ENCODE data around the gene CAMK2N1. TPM values are rescaled to one million over a fixed set of nuclear protein-coding genes. Genes with fewer than 3 reads are reported as not detected.

Gene CAMK2N1
- polyA plus RNA-seq (2011; rRNA removed) (38.9 and 49.7 TPM in 2 replicates), polyA plus RNA-seq (2017; fragmentation: RNase III; extraction: RNeasy Plus Mini Kit Qiagen cat#74134 plus additional on column Dnase treatment) (35.8 to 56.4 TPM (median 55.1 TPM) in 3 replicates), polyA minus RNA-seq (2011; rRNA and poly(A)+ RNA removed) (11.5 and 12.5 TPM in 2 replicates)
- 17.8 and 19.6 TPM in 2 replicates for polyA plus RNA-seq (2012; cell fraction: cytosol; rRNA removed)
- 4.7 and 5.6 TPM in 2 replicates for polyA plus RNA-seq (2012; cell fraction: nucleus; rRNA removed)

DNA sequence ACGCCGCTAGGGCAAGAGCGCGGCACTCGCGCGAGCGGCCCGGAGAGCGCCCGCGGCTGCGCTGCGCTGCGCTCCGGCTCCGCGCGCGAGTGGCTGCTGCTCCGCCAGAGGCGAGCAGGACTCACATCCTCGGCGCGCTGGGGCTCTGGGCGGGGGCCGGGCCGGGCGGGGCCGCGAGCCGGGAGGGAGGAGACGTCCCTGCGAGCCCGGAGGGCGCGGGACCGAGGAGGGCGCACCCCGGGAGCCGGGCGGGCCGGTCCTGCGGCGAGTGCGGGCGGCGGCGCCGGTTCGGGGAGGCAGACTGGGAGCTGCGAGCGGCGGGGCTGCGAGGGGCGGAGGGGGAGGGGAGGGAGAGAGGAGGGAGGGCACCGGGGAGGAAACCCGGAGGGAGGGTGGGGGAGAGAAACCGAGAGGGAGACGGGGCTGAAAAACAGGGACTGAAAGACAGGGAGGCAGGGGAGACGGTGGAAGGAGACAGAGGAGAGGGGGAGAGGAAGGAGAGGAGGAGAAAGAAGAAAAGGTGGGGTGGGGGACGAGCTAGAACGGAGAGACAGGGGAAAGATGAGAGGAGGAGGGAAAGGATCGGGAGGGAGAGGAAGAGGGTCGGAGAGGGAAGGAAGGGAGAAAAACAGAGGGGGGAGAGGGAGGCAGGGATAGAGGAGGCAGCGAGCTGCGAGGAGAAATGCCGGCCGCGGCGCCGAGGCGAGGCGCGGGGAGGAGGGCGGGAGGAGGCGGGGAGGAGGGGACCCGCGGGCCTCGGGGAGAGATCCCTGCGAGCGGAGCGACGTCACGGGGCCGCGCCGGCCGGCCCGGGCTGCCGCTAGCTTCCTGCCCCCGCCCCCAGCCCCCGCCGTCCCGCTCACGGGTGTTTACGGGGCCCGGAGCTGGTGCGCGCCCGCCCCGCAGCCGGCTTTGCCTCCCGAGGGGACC lies at the start of gene CAMK2N1:
CAMK2N1 (minus strand) TSS at position 684 of the 930 bp plus-strand sequence. CDS start 831 bp downstream, outside the sequence.
- H3K4me3 ChIP-seq = peak within 1 kb of the TSS; percentile 95
- TF ChIP-seq PHF8 (IDR thresholded peaks at IDR 0.05; ENCODE audit: borderline replicate concordance, low read depth) = no peak
- TF ChIP-seq, protein P1, sequence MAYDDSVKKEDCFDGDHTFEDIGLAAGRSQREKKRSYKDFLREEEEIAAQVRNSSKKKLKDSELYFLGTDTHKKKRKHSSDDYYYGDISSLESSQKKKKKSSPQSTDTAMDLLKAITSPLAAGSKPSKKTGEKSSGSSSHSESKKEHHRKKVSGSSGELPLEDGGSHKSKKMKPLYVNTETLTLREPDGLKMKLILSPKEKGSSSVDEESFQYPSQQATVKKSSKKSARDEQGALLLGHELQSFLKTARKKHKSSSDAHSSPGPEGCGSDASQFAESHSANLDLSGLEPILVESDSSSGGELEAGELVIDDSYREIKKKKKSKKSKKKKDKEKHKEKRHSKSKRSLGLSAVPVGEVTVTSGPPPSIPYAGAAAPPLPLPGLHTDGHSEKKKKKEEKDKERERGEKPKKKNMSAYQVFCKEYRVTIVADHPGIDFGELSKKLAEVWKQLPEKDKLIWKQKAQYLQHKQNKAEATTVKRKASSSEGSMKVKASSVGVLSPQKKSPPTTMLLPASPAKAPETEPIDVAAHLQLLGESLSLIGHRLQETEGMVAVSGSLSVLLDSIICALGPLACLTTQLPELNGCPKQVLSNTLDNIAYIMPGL (CRISPR knock-in tag; IDR thresholded peaks at IDR 0.05; ENCODE audit: borderline replicate concordance) = no peak
- TF ChIP-seq POLR2A (IDR thresholded peaks at IDR 0.05; ENCODE audit: low read length) = no peak; the same call in none of the 2 replicates
- TF ChIP-seq ZC3H11A (IDR thresholded peaks at IDR 0.05) = no peak
- no peak for TF ChIP-seq MAFK (IDR thresholded peaks at IDR 0.05; ENCODE audit: partially characterized antibody)
- TF ChIP-seq CBX8 (IDR thresholded peaks at IDR 0.05) = no peak
- TF ChIP-seq KDM5A (IDR thresholded peaks at IDR 0.05) = no peak
- no peak for TF ChIP-seq SMC3 (IDR thresholded peaks at IDR 0.05)
- no peak for TF ChIP-seq FOSB (CRISPR knock-in tag; IDR thresholded peaks at IDR 0.05)
- no peak for TF ChIP-seq ZNF302 (CRISPR knock-in tag; IDR thresholded peaks at IDR 0.05)
- TF ChIP-seq HDAC2 (IDR thresholded peaks at IDR 0.05) = no peak
- TF ChIP-seq ZFP36 (IDR thresholded peaks at IDR 0.05; ENCODE audit: borderline replicate concordance, partially characterized antibody) = no peak
- no peak for TF ChIP-seq POLR2AphosphoS2 (conservative IDR thresholded peaks at IDR 0.05; ENCODE audit: low read length)
- no peak for TF ChIP-seq SREBF2 (IDR thresholded peaks at IDR 0.05)
- no peak for TF ChIP-seq MAZ (IDR thresholded peaks at IDR 0.05; ENCODE audit: borderline replicate concordance, low read depth, low read length)
- no peak for TF ChIP-seq FOXS1 (CRISPR knock-in tag; IDR thresholded peaks at IDR 0.05)
- TF ChIP-seq HOXB13 (CRISPR knock-in tag; IDR thresholded peaks at IDR 0.05; ENCODE audit: low read depth) = no peak
- TF ChIP-seq CEBPB (IDR thresholded peaks at IDR 0.05) = no peak
- no peaks in the 10 kb centered on the region for H3K9me3 ChIP-seq
- ChIA-PET POLR2A (interaction anchor here (0.6 to 3.4 kb wide), 8 partner anchors 9 to 297 kb away, joined by 3 to 21 read pairs (median 6); partner anchors contain the start of gene MUL1), CTCF (interaction anchor here (0.6 to 4.7 kb wide), 8 partner anchors 8 to 273 kb away, joined by 3 to 28 read pairs (median 3); no protein-coding TSS in a partner anchor)
- H3K27ac ChIP-seq = peak within 1 kb of the TSS; percentile 98 to 99
- FAIRE-seq = no peak
- H3K4me1 ChIP-seq = peaks cover 29% of the 10 kb centered on the region
- peak; percentile 64 to 66 for DNase-seq (ENCODE audit: low read depth in 1 of 2, low spot score in 1 of 2)
- H3K4me2 ChIP-seq = peak within 1 kb of the TSS; percentile 86
- WGBS (ENCODE audit: missing lambda C conversion rate) = 1% methylated on average over 8 of the region's 104 CpGs
- ATAC-seq = peak; percentile 72 to 77

DNA sequence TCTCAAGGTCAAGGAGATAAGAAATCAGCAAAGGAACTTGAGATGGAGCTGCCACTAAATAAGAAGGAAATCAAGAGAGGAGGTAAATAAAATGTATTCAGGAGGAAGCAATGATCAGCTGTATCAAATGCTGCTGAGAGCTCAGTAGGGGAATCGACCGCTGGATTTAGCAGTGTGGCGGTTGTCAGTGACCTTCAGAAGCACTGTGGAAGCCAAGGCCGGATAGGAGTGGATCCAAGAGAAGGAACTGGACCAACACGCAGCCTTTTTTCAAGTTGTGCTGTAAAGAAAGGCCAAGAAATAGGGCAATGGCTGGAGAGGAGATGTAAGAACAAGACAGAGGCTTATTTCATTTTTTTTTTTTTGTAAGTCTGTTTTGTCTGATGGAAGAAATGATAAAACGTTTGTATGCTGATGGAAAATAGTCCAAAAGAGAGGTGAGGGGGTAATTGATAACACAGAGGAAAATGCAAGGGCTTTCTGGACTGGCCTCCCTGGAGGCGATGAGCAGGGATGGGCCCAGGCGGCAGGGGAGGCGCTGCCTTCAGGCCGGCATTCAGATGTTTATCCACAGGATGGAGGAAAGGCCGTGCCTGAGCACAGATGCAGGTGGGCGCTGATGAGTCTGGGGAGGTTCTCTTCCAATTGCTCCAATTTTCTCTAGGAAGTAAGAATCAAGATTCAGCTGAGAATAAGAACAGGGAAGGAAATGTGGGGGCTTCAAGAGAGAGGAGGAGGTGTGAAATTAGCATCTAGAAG lies 48.8 kb upstream of the CAMK2N1 start:
- Histone ChIP-seq H3K4me2 (no peak overlapping the region), H3K27ac (no peak overlapping the region), H3K4me3 (no peak overlapping the region), H3K9me3 (no peaks in the 10 kb centered on the region), H3K4me1 (peaks cover 23% of the 10 kb centered on the region)
- FAIRE-seq (no peak), DNase-seq (ENCODE audit: low read depth in 1 of 2, low spot score in 1 of 2) (no peak), ATAC-seq (no peak)
- ChIA-PET POLR2A (no interaction called here), CTCF (interaction anchor here (1.1 to 2.0 kb wide), 6 partner anchors 12 to 111 kb away, joined by 3 to 6 read pairs (median 4); partner anchors contain the start of gene PINK1)
- WGBS (ENCODE audit: missing lambda C conversion rate) = 76% methylated on average over 12 of the region's 12 CpGs
- TF ChIP-seq, protein P2, sequence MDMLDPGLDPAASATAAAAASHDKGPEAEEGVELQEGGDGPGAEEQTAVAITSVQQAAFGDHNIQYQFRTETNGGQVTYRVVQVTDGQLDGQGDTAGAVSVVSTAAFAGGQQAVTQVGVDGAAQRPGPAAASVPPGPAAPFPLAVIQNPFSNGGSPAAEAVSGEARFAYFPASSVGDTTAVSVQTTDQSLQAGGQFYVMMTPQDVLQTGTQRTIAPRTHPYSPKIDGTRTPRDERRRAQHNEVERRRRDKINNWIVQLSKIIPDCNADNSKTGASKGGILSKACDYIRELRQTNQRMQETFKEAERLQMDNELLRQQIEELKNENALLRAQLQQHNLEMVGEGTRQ (IDR thresholded peaks at IDR 0.05) = no peak
- TF ChIP-seq GATA3 (IDR thresholded peaks at IDR 0.05; ENCODE audit: borderline replicate concordance) = no peak

All from A549 (cell line).